GM21737 (cell line): ENCODE measurements around the gene AMZ1.
"Not testable (repeated sequence)": the region's sequence is repeated elsewhere in the genome, so short reads cannot be mapped to it uniquely, and the experiment has no call there.

Experiments used
- ATAC-seq: cut with Tn5 transposase; IDR thresholded peaks from one replicate; pipeline ENCODE4 v1.9.1; 2021; ENCODE audit warnings: mild to moderate bottlenecking, moderate library complexity; ENCODE audit not compliant: unreplicated experiment

The AMZ1 gene

DNA sequence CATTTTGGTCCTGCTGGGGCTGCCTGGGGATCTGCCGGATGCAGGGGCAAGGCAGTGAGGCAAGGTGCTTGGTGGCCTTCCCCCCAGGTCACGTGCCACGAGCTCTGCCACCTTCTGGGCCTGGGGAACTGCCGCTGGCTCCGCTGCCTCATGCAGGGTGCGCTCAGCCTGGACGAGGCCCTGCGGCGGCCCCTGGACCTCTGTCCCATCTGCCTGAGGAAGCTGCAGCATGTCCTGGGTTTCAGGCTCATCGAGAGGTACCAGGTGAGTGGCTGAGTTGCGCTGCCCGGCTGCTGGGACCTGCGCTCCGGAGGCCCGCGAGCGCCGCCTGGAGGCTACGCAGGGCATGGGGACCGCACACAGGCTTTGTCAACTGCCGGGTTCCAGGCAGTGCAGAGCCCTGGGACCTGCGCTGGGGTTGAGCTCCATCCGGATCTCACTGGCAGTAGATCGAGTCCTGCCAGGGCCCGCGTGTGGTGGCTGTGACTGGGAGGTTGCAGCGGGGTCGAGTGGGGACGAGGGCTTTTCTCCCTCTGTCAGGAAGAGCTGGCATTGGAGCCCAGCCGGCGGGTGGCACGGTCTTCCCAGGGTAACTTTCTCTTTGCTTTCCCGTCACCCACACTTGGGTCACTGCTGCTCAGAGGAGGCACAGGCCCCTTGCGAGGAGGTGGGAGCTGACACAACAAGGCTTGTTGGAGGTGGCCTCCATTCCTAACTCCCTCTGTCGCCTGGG is 21.7 kb downstream of the AMZ1 start:
- ATAC-seq = peak; percentile 70

DNA sequence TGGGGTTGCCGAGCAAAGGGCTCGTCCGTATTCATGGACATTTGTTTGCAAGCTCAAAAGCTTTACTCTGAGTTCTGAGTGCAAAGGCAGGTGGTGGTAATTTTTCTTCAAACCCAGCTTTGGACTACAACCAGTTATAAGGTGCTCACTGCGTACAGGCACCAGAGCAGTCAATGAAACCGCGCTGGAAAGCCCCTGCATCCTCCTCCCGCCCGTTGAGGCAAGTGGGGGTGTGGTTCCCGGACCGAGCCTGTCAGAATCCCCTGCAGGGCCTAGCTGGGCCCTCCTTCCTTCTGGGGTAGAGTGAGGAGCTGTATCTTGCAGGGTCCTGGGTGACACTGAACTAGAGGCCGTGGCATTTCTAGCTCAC is 22.3 kb downstream of the AMZ1 start:
- peak; percentile 50 for ATAC-seq

DNA sequence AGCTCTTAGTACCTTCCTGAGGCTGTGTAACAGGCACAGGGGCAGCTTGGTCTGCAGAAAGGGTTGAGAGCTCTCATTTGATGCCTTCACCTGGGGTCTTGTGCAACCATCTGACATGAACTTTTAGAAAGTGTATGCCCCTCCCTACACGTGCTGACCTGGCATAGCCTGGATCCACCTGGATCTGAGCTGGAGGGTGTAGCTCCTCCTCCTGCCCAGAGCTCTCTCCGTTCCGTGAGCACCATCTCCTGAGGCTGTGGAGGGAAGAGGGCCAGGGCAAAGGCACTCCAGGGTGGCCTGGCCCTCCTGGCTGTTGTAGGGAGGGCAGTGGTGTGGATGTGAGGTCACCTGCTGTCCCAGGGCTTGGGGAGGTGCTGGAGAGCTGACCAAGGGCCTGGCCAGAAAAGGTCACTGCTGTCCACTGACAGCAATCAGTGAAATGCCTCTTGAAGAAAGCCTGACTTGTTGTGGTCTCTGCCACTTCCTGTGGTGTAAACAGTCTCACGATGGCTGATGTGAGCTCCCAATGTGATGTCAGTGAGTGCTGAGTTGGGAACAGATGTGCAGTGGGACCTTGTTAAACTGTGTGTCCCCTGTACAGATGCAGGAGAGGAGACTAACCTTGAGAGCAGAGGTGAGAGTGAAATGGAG is 23.0 kb downstream of the AMZ1 start:
- no peak for ATAC-seq

DNA sequence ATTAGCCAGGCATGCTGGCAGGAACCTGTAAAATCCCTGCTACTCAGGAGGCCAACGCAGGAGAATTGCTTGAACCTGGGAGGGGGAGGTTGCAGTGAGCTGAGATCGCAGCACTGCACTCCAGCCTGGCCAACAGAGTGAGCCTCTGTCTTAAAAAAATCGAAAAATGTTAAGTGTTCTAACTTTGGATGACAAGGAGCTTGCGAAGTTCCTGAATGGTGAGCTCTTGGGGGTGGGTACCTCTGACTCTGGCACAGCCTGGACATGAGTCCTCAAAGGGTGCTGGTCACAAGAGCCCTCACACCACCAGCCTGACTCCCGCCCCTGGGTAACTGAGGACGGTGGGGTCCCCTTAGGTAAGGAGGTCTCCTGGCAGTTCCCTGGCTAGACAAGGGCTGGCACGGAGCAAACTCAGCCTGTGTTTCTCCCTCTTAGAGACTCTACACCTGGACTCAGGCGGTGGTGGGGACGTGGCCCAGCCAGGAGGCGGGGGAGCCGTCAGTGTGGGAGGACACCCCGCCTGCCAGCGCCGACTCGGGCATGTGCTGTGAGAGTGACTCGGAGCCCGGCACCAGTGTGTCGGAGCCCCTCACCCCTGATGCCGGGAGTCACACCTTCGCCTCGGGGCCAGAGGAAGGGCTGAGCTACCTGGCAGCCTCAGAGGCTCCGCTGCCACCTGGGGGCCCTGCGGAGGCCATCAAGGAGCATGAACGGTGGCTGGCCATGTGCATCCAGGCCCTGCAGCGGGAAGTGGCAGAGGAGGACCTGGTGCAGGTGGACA is 24.1 kb downstream of the AMZ1 start:
- no peak for ATAC-seq

- no peak for ATAC-seq
Measured at GRCh38 chr7:2713370-2713769, 25.4 kb downstream of the AMZ1 start.

- ATAC-seq = no peak
Measured at GRCh38 chr7:2713978-2714377, 26.0 kb downstream of the AMZ1 start.

GRCh38 chr7:2714636-2715035 is 26.6 kb downstream of the AMZ1 start:
- no peak for ATAC-seq

GRCh38 chr7:2715341-2716231 is 27.6 kb downstream of the AMZ1 start:
- no peak for ATAC-seq

GRCh38 chr7:2716488-2716887 is 28.5 kb downstream of the AMZ1 start:
- no peak for ATAC-seq

DNA sequence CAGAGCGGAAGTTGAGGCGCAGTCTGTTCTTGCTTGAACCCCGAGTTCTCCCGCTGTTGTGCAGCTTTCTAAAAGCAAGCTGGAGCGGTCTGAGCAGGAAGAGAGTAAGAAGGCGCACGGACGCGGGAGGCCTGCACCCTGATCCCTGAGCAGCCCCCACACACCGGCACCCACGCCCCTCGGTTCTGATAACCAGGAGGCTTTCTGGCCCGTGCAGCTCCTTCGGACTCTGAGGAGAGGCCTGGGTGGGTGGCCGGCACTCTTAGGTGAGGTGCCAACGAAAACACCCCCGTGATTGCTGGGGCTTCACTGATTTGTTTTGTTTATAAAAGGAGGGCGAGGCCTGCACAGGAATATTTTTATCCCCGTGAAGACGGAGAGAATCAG is 28.9 kb downstream of the AMZ1 start:
- ATAC-seq = no peak

DNA sequence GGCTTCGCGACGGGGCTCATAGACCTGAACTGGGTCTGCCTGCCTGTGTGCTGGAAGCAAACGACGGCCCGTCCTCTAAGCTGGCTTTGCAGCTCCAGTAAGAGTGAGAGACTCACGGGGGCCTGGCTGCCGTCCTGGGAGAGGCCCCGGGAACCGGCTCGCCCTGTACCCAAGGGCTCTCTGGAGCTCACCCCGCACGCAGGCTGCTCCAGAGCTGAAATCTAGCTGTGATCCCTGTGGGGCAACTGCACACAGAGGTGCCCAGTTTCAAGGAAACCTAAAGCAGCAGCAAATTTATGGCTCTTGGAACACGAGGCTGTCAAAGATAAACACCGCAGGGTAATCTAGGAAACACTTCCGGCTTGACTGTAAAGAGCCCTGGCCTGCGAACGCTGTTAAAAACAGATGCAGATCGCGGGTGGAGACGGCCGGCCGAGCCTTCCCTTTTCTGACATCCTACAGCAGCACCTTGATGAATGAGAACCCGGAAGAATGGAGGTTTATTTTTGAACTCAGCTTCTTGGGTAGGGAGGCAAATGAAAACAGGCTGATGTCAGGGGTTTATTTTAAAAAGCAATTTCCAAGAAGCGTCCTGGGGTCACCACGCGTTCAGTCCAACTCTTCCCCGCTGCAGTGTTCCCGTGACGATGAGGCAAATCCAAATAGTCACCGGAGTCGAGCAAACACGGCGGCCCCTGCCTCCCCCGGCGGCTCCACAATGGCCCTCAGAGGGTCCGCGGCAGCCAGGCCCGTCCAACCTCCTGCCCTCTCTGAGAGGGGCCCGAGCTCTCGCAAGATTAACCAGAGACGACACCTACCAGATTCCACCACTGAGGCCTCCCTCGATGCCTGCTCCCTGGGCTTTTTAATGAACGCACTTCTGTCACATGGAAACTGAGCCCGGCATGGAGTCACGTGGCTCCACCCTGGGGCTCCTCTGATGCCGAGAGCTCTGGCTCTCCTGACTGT is 29.6 kb downstream of the AMZ1 start:
- no peak for ATAC-seq

DNA sequence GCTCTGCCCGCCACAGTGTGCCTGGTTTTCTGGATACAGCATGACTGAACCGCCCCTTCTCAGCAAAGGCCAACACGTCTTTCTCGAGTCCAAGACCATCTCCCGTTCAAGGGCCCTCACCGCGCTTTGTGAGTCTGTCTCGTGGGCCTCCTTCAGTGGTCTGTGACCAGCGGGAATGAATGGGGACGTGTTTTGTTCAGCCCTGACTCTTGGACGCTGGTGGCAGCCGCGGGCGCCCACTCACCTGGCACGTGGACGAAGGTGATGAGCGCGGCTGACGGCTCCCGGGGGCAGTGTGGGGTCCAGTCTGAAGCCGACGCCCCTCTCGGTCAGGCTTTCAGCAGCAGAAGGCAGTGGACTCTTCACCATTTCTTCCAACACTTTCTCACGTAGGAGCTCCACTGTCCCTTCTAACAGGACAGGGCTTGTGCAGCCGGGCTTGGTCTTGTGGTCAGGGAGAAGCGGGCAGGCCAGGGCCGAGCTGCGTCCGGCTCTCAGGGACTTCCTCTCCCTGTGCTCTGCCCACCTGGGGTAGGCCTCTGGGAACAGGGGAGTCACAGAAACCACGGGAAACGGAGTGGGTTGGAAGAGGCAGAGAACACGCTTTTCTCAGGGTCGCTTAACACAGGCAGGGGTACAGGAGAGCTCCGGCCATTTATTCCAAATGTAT is 30.4 kb downstream of the AMZ1 start:
- no peak for ATAC-seq

DNA sequence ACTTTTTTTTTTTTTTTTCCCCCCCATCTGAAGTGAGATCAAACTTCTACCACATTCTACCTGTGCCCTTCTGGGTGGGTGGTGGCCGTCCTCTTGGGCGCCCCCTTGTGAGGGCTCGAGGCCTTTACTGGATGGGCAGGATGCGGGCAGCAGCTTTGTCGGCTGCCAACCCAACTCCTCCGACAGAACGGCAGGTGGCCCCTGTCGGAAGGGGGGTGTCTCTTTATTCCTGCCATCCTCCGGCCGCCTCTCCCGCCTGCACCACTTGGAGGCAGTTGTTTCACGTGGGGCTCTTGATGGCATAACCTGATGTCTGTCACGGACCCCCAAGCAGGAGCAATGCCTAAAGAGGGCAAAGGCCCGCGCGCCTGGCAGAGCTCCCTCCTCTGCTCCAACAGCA is 31.0 kb downstream of the AMZ1 start:
- ATAC-seq = no peak

DNA sequence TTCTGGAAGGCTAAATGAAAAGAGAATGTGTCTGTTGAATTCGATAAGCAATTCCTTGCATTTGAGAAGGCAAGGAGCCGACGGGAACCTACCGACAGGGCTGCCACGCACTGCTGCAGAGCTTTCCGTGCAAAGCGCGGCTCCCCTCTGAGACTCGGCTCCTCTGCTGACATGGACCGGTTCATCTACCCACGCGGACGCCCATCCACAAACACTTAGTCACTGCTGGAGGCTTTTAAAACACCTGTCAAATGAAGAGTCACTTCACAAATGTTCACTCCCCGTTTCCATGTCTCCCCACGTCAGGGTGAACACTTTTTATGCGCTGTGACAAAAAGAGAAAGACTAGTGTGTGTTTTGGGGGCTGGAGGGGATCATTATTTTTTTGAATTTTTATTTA is 32.0 kb downstream of the AMZ1 start:
- ATAC-seq = no peak

- ATAC-seq = no peak
Measured at GRCh38 chr7:2721842-2722241, 33.8 kb downstream of the AMZ1 start.

DNA sequence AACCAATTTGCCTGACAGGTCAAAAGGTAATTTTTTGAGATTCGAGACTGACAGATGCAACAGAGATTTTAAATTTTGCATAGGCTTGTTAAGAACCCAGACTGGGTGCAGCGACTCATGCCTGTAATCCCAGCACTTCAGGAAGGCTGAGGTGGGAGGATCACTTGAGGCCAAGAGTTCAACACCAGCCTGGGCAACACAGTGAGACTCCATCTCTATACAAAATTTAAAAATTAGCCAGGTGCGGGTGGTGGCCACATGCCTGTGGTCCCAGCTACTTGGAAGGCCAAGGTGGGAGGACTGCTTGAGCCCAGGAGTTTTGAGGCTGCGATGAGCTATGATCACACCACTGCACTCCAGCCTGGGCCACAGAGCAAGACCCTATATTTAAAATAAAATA is 34.6 kb downstream of the AMZ1 start:
- ATAC-seq = no peak

DNA sequence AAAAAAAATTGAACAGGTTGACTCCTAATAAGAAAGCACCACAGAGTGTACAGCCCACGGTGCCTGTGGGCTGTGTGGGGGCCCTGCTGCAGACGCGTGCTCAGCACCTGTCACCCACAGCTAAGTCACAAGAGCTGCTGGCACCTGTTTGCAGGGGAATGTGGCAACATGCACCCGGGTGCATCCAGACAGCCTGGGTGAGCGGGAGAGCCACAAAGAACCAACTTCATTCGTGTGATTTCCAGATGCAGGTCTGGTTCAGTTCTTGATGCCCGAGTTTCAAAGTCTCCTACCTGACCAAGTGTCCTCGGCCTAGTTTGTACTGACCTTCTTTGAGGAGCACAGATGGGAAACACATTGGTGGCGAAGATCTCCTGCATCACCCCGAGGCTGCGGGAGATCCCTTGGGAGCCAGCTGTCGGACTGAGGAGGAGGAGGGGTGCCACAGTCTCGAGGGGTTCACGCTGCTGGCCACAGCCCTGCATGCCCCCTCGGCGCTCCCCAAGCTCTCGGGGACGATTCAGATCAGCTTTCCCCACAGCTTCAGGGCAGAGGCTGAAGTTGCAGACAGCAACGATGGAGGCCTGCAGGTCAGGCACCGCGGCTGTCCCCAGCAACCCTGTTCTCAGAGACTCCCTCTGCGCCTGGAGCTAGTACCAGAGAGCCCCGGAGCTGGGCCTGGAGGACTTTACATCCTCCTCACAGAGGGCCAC is 35.3 kb downstream of the AMZ1 start:
- no peak for ATAC-seq

DNA sequence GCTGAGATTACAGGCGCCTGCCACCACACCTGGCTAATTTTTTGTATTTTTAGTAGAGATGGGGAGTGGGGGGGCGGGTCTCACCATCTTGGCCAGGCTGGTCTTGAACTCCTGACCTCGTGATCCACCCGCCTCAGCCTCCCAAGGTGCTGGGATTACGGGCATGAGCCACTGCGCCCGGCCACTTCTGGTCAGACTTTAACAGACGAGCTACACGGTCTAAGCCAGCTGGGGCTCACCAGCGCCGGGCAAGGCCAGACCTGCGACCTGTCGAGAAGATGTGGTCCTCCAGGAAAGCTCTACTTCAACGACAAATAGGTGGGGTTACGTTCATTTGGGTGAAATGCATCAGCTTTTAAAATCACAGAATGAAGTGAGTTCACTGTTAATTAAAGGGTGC is 36.0 kb downstream of the AMZ1 start:
- not testable (repeated sequence) for ATAC-seq
